Measurements from ENCODE around the gene MRPL55.

The MRPL55 gene

DNA sequence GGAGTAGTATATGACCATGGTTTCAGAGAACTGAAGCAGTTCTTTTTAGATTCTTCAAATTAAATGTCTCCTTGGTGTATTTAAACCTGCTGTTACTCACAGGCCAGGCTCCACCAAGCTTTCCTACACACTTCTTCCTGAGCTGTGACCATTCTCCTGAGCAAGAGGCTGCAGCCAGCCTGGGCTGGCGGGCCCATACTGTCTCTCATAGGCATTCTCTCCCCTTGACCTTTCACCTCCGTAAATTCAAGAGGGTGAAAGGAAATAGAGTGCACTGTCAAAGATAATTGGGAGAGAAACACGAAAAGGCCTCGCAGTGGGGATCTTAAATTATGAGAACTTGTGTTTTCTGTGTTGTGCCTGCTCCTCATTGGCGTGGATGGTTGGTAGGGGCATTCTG, 24.3 kb downstream of the MRPL55 start:
- DNase-seq (ENCODE audit: low read depth in 3 of 3): no peak

- no peak for DNase-seq (ENCODE audit: low read depth in 3 of 3)
Observed at GRCh38 chr1:228084325-228084724, 24.8 kb downstream of the MRPL55 start.

DNA sequence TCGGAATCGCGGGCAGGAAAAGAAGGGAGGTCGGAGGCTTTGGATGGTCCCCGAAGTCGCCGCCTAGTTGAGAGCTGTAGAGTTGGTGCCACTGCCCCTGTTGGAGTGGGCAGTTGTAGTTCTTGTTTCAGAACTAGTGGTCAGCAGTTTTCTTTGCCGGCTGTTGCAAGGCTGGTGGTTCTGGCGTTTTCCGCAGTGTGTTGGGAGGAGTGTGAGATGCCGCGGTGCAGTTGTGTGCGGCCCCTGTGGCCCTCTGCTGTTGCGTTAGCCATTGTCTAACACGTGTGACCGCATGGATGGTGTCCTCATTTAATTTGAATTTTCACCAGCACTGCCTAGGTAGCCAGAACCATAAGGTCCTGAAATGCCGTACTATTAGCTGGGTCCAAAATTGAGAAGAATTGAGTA, 25.2 kb downstream of the MRPL55 start:
- DNase-seq (ENCODE audit: low read depth in 3 of 3): no peak

- DNase-seq (ENCODE audit: low read depth in 3 of 3): peak in 1 of 3 experiments; percentile 29
Observed at GRCh38 chr1:228082918-228083870, 25.9 kb downstream of the MRPL55 start.

DNA sequence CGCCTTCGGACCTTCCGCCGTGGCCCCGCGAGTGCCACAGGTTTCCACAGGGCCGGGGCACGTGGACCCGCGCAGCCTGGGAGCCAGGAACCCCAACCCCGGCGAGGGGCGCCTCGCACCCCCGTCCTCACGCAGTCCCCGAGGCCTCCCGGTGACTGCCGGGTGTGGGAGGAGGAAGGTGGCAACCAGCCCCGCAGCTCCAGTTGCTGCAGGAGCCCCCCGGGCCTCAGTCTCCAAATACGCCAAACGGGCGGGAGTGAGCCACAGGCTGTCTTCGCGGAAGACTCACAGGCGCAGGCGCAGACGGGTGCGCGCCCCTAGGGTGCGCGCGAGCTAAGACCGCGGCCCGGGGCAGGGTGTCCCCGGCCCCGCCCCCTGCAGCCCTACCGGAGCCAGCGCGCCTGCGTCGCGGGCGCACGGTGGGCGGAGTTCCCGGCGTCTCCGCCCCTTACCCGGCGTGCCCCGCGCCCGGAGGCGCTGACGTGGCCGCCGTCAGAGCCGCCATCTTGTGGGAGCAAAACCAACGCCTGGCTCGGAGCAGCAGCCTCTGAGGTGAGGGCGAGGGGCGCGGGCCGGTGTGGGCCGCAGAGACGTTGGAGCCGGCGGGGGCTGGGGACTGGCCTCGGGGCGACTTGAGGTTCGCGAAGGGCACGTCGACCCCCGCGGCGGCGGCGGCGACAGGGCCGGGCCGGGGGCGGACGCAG, 26.7 kb downstream of the MRPL55 start, which contains the start of gene ARF1:
Gene ARF1 (plus strand): TSS at position 495 of the 704 bp plus-strand sequence. CDS start 14,407 bp downstream, outside the sequence.
- DNase-seq (ENCODE audit: low read depth in 3 of 3): peak; percentile 77 to 89 (median 85)

DNA sequence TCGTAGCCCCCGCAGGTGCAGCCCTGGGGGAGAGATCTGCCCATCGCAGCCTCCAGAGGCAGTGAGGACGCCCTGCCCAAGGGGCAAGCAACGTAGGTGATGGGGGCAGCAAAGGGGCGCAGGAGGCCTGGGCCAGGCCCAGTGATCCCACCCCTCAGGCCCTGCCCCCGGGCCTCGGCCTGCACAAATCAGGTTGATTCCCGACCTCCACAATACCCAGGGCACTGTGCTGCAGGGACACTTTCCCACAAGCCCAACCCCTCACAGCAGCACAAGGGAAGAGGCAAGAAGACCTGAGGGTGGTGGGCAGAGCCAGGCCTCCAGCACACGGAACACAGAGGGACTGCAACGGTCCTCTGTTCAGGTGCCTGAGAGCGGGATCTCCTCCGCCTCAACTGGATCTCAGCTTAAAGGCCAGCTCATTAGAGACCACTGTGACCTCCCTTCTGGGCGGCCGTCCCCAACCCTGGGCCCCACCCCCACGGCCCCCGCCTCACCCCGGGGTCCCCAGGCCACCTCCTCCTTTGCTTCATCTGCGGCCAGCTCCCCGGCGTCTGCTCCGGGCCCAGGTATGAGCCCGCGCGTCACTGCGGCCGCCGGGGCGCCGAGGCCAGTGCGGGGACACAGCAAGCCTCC, 27.4 kb downstream of the MRPL55 start:
- DNase-seq (ENCODE audit: low read depth in 3 of 3): no peak

GRCh38 chr1:228081144-228081543, 28.0 kb downstream of the MRPL55 start:
- DNase-seq (ENCODE audit: low read depth in 3 of 3): no peak

GRCh38 chr1:228079601-228080263, 29.4 kb downstream of the MRPL55 start:
- DNase-seq (ENCODE audit: low read depth in 3 of 3): no peak

DNA sequence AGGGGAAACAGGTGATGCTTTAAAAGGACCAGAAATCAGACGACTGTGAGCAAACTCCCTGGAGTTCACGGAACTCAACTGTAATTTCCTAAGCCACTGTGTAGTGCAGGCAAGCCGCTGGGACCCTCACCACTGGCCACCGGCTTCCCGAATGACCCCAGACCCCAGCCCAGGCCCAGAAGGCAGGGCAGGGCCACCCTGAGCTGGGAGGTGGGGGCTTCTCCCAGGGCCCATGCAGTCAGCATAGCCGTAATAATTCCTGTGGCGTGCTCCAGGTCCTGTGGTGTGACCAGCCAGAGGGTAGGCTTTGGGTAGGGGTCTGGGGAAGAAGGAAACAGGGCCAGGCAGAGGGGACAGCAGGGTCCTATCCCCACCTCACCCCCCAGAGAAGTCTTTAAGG, 30.1 kb downstream of the MRPL55 start:
- DNase-seq (ENCODE audit: low read depth in 3 of 3): no peak

GRCh38 chr1:228077565-228078330, 31.4 kb downstream of the MRPL55 start:
- DNase-seq (ENCODE audit: low read depth in 3 of 3): no peak

DNA sequence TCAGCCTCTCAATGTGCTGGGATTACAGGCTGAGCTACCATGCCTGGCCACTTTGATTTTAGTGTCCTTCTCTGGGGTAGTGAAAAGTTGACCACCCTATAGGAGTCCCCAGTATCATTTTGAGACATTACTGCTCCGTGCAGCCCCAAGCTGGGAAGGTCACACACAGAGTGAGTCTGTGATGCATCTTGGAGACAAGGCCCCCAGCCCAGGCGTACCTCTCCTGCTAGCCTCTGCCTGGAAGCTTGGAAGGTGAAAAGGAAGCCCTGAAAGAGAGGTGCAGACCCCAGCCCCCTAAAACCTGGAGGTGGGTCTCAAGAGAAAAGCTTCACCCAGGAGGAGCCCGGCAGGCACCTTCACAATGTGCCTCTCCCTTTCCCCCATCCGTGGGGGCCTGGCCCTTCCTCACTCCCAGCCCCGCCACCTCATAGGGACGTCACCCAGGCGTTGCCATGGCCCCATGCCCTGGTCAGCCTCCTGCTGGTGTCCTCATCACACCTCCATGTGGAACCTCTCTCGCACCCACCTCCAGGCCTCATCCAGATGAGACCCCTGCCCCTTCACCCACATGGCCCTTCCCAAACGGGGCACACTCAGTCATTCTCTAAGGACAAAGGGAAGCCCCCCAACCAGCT, 32.2 kb downstream of the MRPL55 start:
- DNase-seq (ENCODE audit: low read depth in 3 of 3): no peak

DNA sequence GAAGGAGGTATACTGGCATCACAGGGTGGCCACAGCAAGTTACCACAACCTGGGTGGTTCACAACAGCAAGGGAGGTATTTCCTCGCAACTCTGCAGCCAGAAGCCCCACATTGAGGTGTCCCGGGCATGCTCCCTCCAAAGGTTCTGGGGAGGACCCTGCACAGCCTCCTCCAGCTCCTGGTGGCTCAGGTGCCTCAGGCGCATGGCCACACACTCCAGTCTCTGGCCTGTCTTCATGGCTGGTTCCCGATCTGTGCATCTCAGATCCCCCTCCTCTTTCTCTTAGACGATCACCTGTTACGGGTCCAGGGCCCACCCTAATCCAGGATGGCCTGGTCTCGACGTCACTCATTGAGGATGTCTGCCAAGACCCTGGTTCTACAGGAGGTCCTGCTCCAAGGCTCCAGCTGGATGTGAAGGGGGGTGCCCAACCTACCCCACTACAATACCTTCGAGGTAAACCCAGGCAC, 33.3 kb downstream of the MRPL55 start:
- DNase-seq (ENCODE audit: low read depth in 3 of 3): no peak

GRCh38 chr1:228074954-228075730, 34.0 kb downstream of the MRPL55 start:
- DNase-seq (ENCODE audit: low read depth in 3 of 3): no peak

- no peak for DNase-seq (ENCODE audit: low read depth in 3 of 3)
Observed at GRCh38 chr1:228073857-228074545, 35.1 kb downstream of the MRPL55 start.

DNA sequence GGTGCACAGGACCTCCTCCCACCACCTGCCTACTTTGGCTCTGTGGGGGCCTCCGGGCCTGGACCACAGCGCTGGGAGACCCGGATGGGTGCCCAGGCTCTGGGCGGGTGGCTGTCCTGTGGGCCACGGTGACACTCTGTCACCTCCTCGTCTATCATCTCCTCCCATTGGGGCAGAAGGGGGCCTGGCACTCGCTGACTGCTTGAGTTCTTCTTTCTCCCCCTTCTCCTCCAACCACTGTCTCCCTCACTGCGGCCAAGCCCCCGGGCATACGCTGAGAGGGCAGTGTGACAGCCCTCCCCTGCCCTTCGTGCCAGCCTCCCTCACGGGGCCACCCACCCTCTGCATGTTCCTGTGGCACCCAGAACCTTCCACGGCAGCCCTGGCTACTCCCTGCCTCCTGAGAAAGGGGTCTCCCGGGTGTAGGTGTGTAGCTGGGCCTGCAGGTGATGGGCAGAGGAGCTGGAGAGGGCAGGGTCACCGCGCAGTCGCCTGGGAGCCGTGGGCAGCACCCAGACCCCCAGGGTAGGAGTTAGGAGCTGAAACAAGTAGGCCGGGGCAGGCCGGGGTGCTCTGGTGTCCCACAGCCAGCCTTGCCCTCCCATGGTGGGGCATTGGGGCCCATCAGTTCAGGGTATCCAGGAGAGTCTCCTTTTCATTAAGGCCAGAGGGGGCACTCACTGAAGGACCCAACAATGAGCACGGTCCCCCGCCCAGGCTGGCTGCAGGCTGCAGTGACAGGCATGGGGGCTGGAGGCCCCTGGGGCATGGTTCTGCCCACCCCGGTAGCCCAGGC, 35.8 kb downstream of the MRPL55 start:
- no peak for DNase-seq (ENCODE audit: low read depth in 3 of 3)

GRCh38 chr1:228072658-228073043, 36.4 kb downstream of the MRPL55 start:
- no peak for DNase-seq (ENCODE audit: low read depth in 3 of 3)

DNA sequence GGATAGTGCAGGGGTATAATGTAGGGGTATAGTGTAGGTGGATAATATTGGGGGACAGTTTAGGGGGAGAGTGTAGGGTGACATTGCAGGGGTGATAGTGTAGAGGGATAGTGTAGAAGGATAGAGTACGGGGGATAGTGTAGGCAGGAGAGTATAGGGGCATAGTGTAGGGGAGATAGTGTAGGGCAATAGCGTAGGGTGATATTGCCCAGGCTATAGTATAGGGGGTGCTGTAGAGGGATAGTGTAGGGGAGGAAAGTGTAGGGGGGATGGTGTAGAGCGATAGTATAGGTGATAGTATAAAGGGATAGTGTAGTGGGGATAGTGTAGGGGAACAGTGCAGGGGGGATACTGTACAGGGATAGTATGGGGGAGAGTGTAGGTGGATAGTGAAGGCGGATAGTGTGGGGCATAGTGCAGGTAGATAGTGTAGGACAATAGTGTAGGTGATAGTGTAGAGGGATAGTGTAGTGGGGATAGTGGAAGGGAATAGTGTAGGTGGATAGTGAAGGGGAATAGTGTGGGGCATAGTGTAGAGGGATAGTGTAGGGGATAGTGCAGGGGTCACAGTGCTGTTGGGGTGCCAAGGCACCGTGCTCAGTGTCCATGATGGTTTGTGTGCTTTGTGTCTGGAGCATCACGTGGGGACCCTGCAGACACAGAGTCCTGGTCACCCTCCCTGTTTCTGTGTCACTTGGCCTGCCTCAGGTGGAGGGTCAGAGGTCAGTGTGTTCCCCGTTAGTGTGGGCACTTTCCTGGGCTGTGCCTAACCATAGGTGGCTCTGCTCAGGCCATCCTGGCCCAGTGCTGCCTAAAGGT, 37.1 kb downstream of the MRPL55 start:
- DNase-seq (ENCODE audit: low read depth in 3 of 3): no peak
